Left ventricle myocardium superior (tissue), 1 donor: ENCODE results near the gene P4HB. TPM values are rescaled to one million over a fixed set of nuclear protein-coding genes. Genes with fewer than 3 reads are reported as not detected.

Experiments
- ATAC-seq: fragments of 200-7000 bp; cut with Tn5 transposase; one replicate; pipeline ENCODE4 v1.9.1; 2020; ENCODE audit warnings: mild to moderate bottlenecking, moderate library complexity
- DNase-seq: peaks from one replicate; pipeline ENCODE4 v3.0.0-alpha.2; 2020
- intact Hi-C: fragments of 100-400 bp; cut with micrococcal nuclease; formaldehyde crosslinking; loops from one replicate; pipeline ENCODE4 v1.11.0; 2022
- total RNA-seq: library from RNA; stranded (reverse); fragmentation: NEBNext Ultra II Directional; extraction: Animal tissue kit (Norgen Biotek cat#: 25700); gene quantifications from one replicate; pipeline ENCODE4 v1.2.1, GENCODE V29; 2021
- donor health status: DM: no; HTN: yes; CAD: no; lungs with severe emphysema.

P4HB gene
- total RNA-seq, 1 donor from 2014 or later, result 362 TPM

GRCh38 chr17:81821147-81821546 is 39.2 kb downstream of the P4HB start:
- intact Hi-C loops, result no loop called here
- ATAC-seq, result no peak

GRCh38 chr17:81819708-81820107 is 40.6 kb downstream of the P4HB start:
- ATAC-seq (no peak), DNase-seq (no peak)
- intact Hi-C loops, result no loop called here

More at GRCh38 chr17:81821147-81821546, 39.2 kb downstream of the P4HB start:
- no peak for DNase-seq

GRCh38 chr17:81817758-81818147 is 42.6 kb downstream of the P4HB start:
- ATAC-seq, result no peak
- intact Hi-C loops, result no loop called here
- no peak for DNase-seq

GRCh38 chr17:81815646-81815986 is 44.7 kb downstream of the P4HB start:
- intact Hi-C loops, result no loop called here
- DNase-seq (no peak), ATAC-seq (no peak)

GRCh38 chr17:81814748-81815645 is 45.3 kb downstream of the P4HB start:
- DNase-seq (no peak), ATAC-seq (no peak)
- intact Hi-C loops, result no loop called here

- DNase-seq, result no peak
These were observed 46.3 kb downstream of the P4HB start for GRCh38 chr17:81813861-81814683.

GRCh38 chr17:81813371-81813684 is 47.0 kb downstream of the P4HB start:
- intact Hi-C loops, result no loop called here
- DNase-seq, result no peak
- ATAC-seq, result no peak

More at GRCh38 chr17:81813861-81814683, 46.3 kb downstream of the P4HB start:
- no peak for ATAC-seq
- intact Hi-C loops, result no loop called here

- DNase-seq, result no peak
- no peak for ATAC-seq
- intact Hi-C loops, result no loop called here
These were observed 47.6 kb downstream of the P4HB start for GRCh38 chr17:81812571-81813370.

GRCh38 chr17:81811705-81812570 is 48.4 kb downstream of the P4HB start:
- no peak for DNase-seq
- intact Hi-C loops, result no loop called here
- no peak for ATAC-seq

GRCh38 chr17:81810892-81811704 is 49.2 kb downstream of the P4HB start:
- ATAC-seq (no peak), DNase-seq (no peak)
- intact Hi-C loops, result no loop called here

GRCh38 chr17:81810476-81810875 is 49.9 kb downstream of the P4HB start:
- DNase-seq, result no peak
- no peak for ATAC-seq
- intact Hi-C loops, result no loop called here

- ATAC-seq (no peak), DNase-seq (no peak)
These were observed 50.8 kb downstream of the P4HB start for GRCh38 chr17:81809556-81809998.

GRCh38 chr17:81808778-81809555 is 51.4 kb downstream of the P4HB start:
- intact Hi-C loops, result no loop called here
- ATAC-seq (no peak), DNase-seq (no peak)

More at GRCh38 chr17:81809556-81809998, 50.8 kb downstream of the P4HB start:
- intact Hi-C loops, result no loop called here

- intact Hi-C loops, result no loop called here
- ATAC-seq, result no peak
- DNase-seq, result no peak
These were observed 52.5 kb downstream of the P4HB start for GRCh38 chr17:81807839-81808238.

- intact Hi-C loops, result no loop called here
- DNase-seq (no peak), ATAC-seq (no peak)
These were observed 53.1 kb downstream of the P4HB start for GRCh38 chr17:81807210-81807719.

- intact Hi-C loops, result no loop called here
- no peak for DNase-seq
- ATAC-seq, result no peak
These were observed 53.7 kb downstream of the P4HB start for GRCh38 chr17:81806461-81807209.
